Mesendoderm (in vitro differentiated cells): ENCODE results near the gene KIAA2012.

Source experiments
- DNase-seq: peaks from one replicate; pipeline ENCODE4 v3.0.0; 2013
- H2AK5ac ChIP-seq: 2 replicates; pipeline ENCODE4 v1.6.1; 2013; ENCODE audit warnings: low read length, inconsistent platforms
- H2BK120ac ChIP-seq: 2 replicates; pipeline ENCODE4 v1.6.1; 2013; ENCODE audit warnings: low read depth, mild to moderate bottlenecking, low read length, moderate library complexity, mixed read lengths
- H2BK15ac ChIP-seq: replicated peaks from 2 replicates; pipeline ENCODE4 v1.6.1; 2013; ENCODE audit warnings: low read depth, mild to moderate bottlenecking, moderate library complexity
- H2BK5ac ChIP-seq: 2 replicates; pipeline ENCODE4 v1.6.1; 2013; ENCODE audit warnings: low read length, inconsistent platforms
- H3K18ac ChIP-seq: 2 replicates; pipeline ENCODE4 v1.6.1; 2013; ENCODE audit warnings: mild to moderate bottlenecking, low read length, mixed read lengths
- H3K23ac ChIP-seq: one replicate; pipeline ENCODE4 v1.6.1; 2013; ENCODE audit warnings: low read length
- H3K27ac ChIP-seq: 2 replicates; pipeline ENCODE4 v1.5.1; 2013; ENCODE audit warnings: low read depth, mild to moderate bottlenecking, inconsistent platforms, low read length, moderate library complexity
- H3K27me3 ChIP-seq: 2 replicates; pipeline ENCODE4 v1.6.1; 2013; ENCODE audit warnings: low read length, control low read depth, mild to moderate bottlenecking, inconsistent platforms; ENCODE audit not compliant: insufficient read depth, poor library complexity
- H3K36me3 ChIP-seq: 2 replicates; pipeline ENCODE4 v1.6.1; 2013; ENCODE audit warnings: low read length, inconsistent platforms; ENCODE audit not compliant: control insufficient read depth, insufficient read depth
- H3K4ac ChIP-seq: one replicate; pipeline ENCODE4 v1.6.1; 2013; ENCODE audit warnings: low read depth, mild to moderate bottlenecking, low read length, moderate library complexity
- H3K4me1 ChIP-seq: 2 replicates; pipeline ENCODE4 v1.6.1; 2013; ENCODE audit warnings: low read depth, low read length, inconsistent platforms; ENCODE audit not compliant: control insufficient read depth
- H3K4me2 ChIP-seq: 2 replicates; pipeline ENCODE4 v1.6.1; 2013; ENCODE audit warnings: low read length
- H3K4me3 ChIP-seq: 2 replicates; pipeline ENCODE4 v1.5.1; 2013; ENCODE audit warnings: mild to moderate bottlenecking, low read length
- H3K56ac ChIP-seq: one replicate; pipeline ENCODE4 v1.6.1; 2013; ENCODE audit warnings: low read length
- H3K79me1 ChIP-seq: 2 replicates; pipeline ENCODE4 v1.6.1; 2013; ENCODE audit warnings: low read length, inconsistent platforms
- H3K79me2 ChIP-seq: 2 replicates; pipeline ENCODE4 v1.6.1; 2013; ENCODE audit warnings: mild to moderate bottlenecking, low read length; ENCODE audit not compliant: control insufficient read depth, insufficient read depth
- H3K9ac ChIP-seq: 2 replicates; pipeline ENCODE4 v1.6.1; 2013; ENCODE audit warnings: low read length, inconsistent platforms
- H4K5ac ChIP-seq: one replicate; pipeline ENCODE4 v1.6.1; 2013; ENCODE audit warnings: low read length
- H4K8ac ChIP-seq: one replicate; pipeline ENCODE4 v1.6.1; 2013; ENCODE audit warnings: low read depth, mild to moderate bottlenecking, control low read depth, low read length, moderate library complexity
- WGBS: extraction: QIAGEN DNeasy Blood & Tissue Kit; methylation state at CpG from one replicate; pipeline ENCODE4 v1.1.7; 2013; ENCODE audit warnings: low lambda C conversion rate, missing lambda C conversion rate; ENCODE audit not compliant: insufficient coverage; ENCODE audit errors: extremely low coverage; 5-methylcytosine and 5-hydroxymethylcytosine counted together

Gene KIAA2012

DNA sequence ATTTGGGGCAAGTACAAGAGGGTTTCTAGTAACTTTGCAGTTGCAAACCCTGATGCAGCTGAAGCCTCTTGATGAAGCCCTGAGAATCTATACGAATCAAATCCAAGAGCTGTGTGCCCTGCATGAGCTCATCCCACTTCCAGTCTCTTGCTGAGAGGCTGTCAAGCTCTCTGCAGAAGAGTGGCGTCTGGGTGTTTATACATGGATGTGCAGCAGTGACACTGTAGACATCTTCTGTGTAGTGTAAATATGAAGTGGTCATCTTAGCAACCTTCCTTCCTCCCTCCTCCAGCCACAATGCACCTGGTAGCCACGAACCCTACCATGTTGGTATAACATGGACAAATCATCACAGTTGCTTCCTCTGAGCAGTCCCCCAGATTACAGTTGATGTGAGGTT is 18.4 kb upstream of the KIAA2012 start:
- Histone ChIP-seq H3K4me2 (no peak overlapping the region), H3K4me1 (peaks cover 4% of the 10 kb centered on the region), H3K36me3 (no peaks in the 10 kb centered on the region), H3K4me3 (no peak overlapping the region), H2AK5ac (no peak overlapping the region), H3K79me2 (no peaks in the 10 kb centered on the region), H3K23ac (no peak overlapping the region), H2BK15ac (no peak overlapping the region), H3K27ac (no peak overlapping the region), H4K8ac (no peak overlapping the region), H3K9ac (no peak overlapping the region), H3K18ac (no peak overlapping the region), H2BK5ac (no peak overlapping the region), H3K56ac (no peak overlapping the region), H2BK120ac (no peak overlapping the region), H3K4ac (no peak overlapping the region), H3K27me3 (no peaks in the 10 kb centered on the region), H4K5ac (no peak overlapping the region), H3K79me1 (no peaks in the 10 kb centered on the region)
- no CpG with 5 or more reads among the region's 3 CpGs for WGBS
- DNase-seq = no peak

DNA sequence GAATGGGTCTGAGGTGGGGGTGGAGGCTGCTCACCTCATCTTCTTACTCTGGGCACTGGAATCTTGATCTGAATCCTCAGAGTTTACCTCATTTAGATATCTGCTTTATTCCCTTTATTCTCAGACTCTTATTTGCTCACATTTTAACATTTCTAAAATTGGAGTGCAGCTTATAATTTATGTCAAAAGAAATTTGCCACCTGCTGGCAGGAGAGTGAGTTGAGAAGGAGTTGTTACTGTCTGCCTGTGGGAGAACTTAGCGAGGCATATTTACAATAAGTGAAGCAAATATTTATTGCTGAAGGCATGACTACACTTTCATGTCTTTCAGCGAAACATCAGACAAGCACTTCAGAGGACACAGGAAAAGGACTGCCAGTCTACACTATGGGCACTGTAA is 16.4 kb upstream of the KIAA2012 start:
- H2BK5ac ChIP-seq = no peak overlapping the region
- no CpG with 5 or more reads among the region's 2 CpGs for WGBS
- no peak overlapping the region for H3K18ac ChIP-seq
- no peak overlapping the region for H3K4me2 ChIP-seq
- no peak overlapping the region for H3K4ac ChIP-seq
- H3K23ac ChIP-seq = no peak overlapping the region
- DNase-seq = no peak
- H3K9ac ChIP-seq = no peak overlapping the region
- no peak overlapping the region for H2BK15ac ChIP-seq
- H3K79me2 ChIP-seq = no peaks in the 10 kb centered on the region
- H3K56ac ChIP-seq = no peak overlapping the region
- H3K79me1 ChIP-seq = no peaks in the 10 kb centered on the region
- no peak overlapping the region for H3K27ac ChIP-seq
- H4K5ac ChIP-seq = no peak overlapping the region
- H3K4me1 ChIP-seq = peaks cover 4% of the 10 kb centered on the region
- no peak overlapping the region for H4K8ac ChIP-seq
- H3K36me3 ChIP-seq = no peaks in the 10 kb centered on the region
- no peak overlapping the region for H2AK5ac ChIP-seq
- no peaks in the 10 kb centered on the region for H3K27me3 ChIP-seq
- H2BK120ac ChIP-seq = no peak overlapping the region
- H3K4me3 ChIP-seq = no peak overlapping the region

DNA sequence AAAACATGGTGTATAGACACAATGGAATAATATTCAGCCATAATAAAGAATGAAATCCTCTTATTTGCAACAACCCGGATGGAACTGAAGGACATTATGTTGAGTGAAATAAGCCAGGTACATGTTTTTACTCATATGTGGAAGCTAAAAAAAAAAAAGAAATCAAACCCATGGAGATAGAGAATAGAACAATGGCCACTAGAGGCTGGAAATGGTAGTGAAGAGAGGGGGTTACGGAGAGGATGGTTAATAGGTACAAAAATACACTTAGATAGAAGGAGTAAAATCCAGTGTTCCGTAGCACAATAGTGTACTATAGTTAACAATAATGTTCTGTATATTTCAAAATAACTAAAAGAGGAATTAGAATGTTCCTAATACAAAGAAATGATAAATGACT is 12.8 kb upstream of the KIAA2012 start:
- Histone ChIP-seq H3K4me1 (no peaks in the 10 kb centered on the region), H2BK5ac (no peak overlapping the region), H2BK15ac (no peak overlapping the region), H2AK5ac (no peak overlapping the region), H4K8ac (no peak overlapping the region), H3K27ac (no peak overlapping the region), H3K4me3 (no peak overlapping the region), H2BK120ac (no peak overlapping the region), H3K79me1 (no peaks in the 10 kb centered on the region), H3K4me2 (no peak overlapping the region), H3K27me3 (no peaks in the 10 kb centered on the region), H3K9ac (no peak overlapping the region), H3K18ac (no peak overlapping the region), H3K4ac (no peak overlapping the region), H4K5ac (no peak overlapping the region), H3K79me2 (no peaks in the 10 kb centered on the region), H3K23ac (no peak overlapping the region), H3K36me3 (no peaks in the 10 kb centered on the region), H3K56ac (no peak overlapping the region)
- no peak for DNase-seq
- WGBS = no CpG with 5 or more reads among the region's 3 CpGs

DNA sequence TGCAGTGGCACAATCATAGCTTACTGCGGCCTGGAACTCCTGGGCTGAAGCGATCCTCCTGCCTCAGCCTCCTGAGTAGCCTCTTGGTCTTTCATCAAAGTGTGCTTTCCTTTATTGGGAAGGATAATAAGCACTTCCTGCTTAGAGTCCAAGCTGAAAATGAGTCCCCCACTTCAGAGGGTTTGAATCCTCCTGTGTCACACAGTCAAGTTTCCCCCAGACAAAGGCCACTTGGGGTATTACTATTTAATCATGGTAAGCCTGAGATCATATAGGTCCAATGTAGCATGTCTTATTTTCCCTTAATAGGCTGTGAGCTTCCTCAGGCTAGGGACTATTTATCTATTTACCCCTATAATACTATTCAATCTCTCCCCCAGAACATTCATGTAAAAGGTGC is 11.4 kb upstream of the KIAA2012 start:
- Histone ChIP-seq H3K4me3 (no peak overlapping the region), H3K4me1 (no peaks in the 10 kb centered on the region), H3K79me2 (no peaks in the 10 kb centered on the region), H3K27ac (no peak overlapping the region), H3K4ac (no peak overlapping the region), H2BK5ac (no peak overlapping the region), H2BK15ac (no peak overlapping the region), H2AK5ac (no peak overlapping the region), H3K23ac (no peak overlapping the region), H3K56ac (no peak overlapping the region), H3K79me1 (no peaks in the 10 kb centered on the region), H4K8ac (no peak overlapping the region), H4K5ac (no peak overlapping the region), H3K4me2 (no peak overlapping the region), H2BK120ac (no peak overlapping the region), H3K9ac (no peak overlapping the region), H3K36me3 (no peaks in the 10 kb centered on the region), H3K18ac (no peak overlapping the region), H3K27me3 (no peaks in the 10 kb centered on the region)
- no peak for DNase-seq
- WGBS = no CpG with 5 or more reads among the region's 2 CpGs

DNA sequence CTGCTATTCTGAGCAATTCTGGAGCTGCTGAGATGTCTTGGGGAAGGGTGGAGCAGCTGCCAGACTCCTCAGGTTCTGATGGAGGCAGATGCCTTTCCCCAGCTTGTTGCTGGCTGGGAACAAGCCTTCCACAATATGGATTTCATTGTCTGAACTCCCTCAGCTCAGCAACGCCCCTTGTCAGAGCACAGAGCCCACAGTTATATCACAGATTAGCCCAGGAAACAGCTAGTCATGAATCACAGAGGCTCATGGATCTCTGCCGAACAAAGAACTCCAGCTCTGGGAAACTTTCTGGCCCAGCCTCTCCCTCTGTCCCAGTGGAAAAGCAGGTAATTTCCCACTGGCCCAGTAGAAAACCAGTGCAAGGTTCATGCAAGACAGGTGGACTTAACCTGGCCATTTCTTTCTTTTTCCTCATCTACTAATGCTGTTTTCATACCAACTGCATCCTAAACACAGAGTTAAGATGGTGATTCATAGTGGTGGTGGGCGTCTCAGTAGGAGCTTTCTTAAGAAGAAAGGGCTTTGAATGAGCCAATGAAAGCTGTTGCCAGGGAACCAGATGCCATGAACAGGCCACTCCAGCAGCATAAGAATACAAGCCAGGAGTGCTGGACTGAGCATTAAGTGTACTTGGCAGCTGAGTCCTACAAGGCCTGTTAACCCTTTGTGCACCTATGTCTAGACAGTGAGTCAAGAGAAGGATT is 8.7 kb upstream of the KIAA2012 start:
- Histone ChIP-seq H2AK5ac (no peak overlapping the region), H2BK5ac (no peak overlapping the region), H3K4me3 (no peak overlapping the region), H3K36me3 (no peaks in the 10 kb centered on the region), H4K8ac (no peak overlapping the region), H3K23ac (no peak overlapping the region), H4K5ac (no peak overlapping the region), H2BK120ac (no peak overlapping the region), H3K4ac (no peak overlapping the region), H3K79me2 (no peaks in the 10 kb centered on the region), H3K4me2 (no peak overlapping the region), H3K18ac (no peak overlapping the region), H3K79me1 (no peaks in the 10 kb centered on the region), H2BK15ac (no peak overlapping the region), H3K27ac (no peak overlapping the region), H3K27me3 (no peaks in the 10 kb centered on the region), H3K4me1 (no peaks in the 10 kb centered on the region), H3K56ac (no peak overlapping the region), H3K9ac (no peak overlapping the region)
- peak; percentile 32 for DNase-seq
- WGBS = no CpG with 5 or more reads among the region's 3 CpGs

DNA sequence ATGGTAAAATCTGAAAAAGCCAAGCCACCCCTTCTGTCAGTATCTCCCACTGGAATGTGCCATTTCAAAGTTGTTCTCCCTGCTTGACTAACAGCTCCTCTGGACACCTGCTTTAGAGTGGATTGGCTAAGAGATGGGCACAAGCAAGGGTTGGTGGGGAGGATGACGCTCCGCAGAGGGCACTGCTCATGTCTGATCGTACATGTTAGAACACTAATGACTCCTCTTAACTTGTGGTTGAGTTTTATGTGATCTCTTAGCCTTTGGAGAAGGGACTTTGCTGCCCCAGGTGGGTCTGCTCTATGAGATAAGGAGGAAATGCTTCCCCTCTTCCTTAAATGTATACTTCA is 8.2 kb upstream of the KIAA2012 start:
- Histone ChIP-seq H4K5ac (no peak overlapping the region), H3K79me1 (no peaks in the 10 kb centered on the region), H3K4me3 (no peak overlapping the region), H3K56ac (no peak overlapping the region), H3K79me2 (no peaks in the 10 kb centered on the region), H2BK5ac (no peak overlapping the region), H3K4me1 (no peaks in the 10 kb centered on the region), H3K18ac (no peak overlapping the region), H3K27ac (no peak overlapping the region), H2BK120ac (no peak overlapping the region), H3K23ac (no peak overlapping the region), H2BK15ac (no peak overlapping the region), H2AK5ac (peak overlapping the region; percentile 65), H3K4ac (no peak overlapping the region), H4K8ac (no peak overlapping the region), H3K9ac (no peak overlapping the region), H3K36me3 (no peaks in the 10 kb centered on the region), H3K27me3 (no peaks in the 10 kb centered on the region), H3K4me2 (no peak overlapping the region)
- WGBS = no CpG with 5 or more reads among the region's 3 CpGs
- no peak for DNase-seq
